ENCODE results near the gene ZNF750.
"Not testable (repeated sequence)": the region's sequence is repeated elsewhere in the genome, so short reads cannot be mapped to it uniquely, and the experiment has no call there.

The ZNF750 gene

GRCh38 chr17:82790391-82790790, 49.4 kb downstream of the ZNF750 start:
- DNase-seq = no peak

- no peak for DNase-seq
These were observed 50.0 kb downstream of the ZNF750 start for GRCh38 chr17:82789806-82790205.

- DNase-seq = no peak
These were observed 50.7 kb downstream of the ZNF750 start for GRCh38 chr17:82789051-82789592.

- DNase-seq = no peak
These were observed 51.4 kb downstream of the ZNF750 start for GRCh38 chr17:82788206-82789001.

- no peak for DNase-seq
These were observed 52.6 kb downstream of the ZNF750 start for GRCh38 chr17:82787081-82787848.

- no peak for DNase-seq
These were observed 53.4 kb downstream of the ZNF750 start for GRCh38 chr17:82786427-82786826.

- not testable (repeated sequence) for DNase-seq
These were observed 54.2 kb downstream of the ZNF750 start for GRCh38 chr17:82785581-82785980.

GRCh38 chr17:82783498-82783897, 56.3 kb downstream of the ZNF750 start:
- no peak for DNase-seq

- no peak for DNase-seq
These were observed 57.1 kb downstream of the ZNF750 start for GRCh38 chr17:82782657-82783207.

- DNase-seq = peak; percentile 94
These were observed 57.9 kb downstream of the ZNF750 start for GRCh38 chr17:82781894-82782274.

- DNase-seq = no peak
These were observed 58.6 kb downstream of the ZNF750 start for GRCh38 chr17:82780971-82781893.

- DNase-seq = no peak
These were observed 59.6 kb downstream of the ZNF750 start for GRCh38 chr17:82780195-82780594.

- no peak for DNase-seq
These were observed 60.3 kb downstream of the ZNF750 start for GRCh38 chr17:82779541-82779940.

All from islet precursor cell (in vitro differentiated cells).